Activated CD8-positive, alpha-beta memory T cell treated with anti-CD3 and anti-CD28 coated beads, Interleukin-2, amount 10 ng/mL, durations not matched to agents 7 days and 5 days (primary cell): Measurements from ENCODE around the gene FCHSD1. TPM values are rescaled to one million over a fixed set of nuclear protein-coding genes. Genes with fewer than 3 reads are reported as not detected.

Experiments used
- ATAC-seq: fragments of 150-1000 bp; cut with Tn5 transposase; one replicate; pipeline ENCODE4 v1.10.0; 2021; ENCODE audit warnings: moderate library complexity
- CTCF ChIA-PET: fragments of 350-600 bp; sonication (Branson Sonifier 250); formaldehyde crosslinking; loops from one replicate; lab custom pipeline; 2021; ENCODE audit warnings: antibody characterized with exemption; lab: Charles Lee
- DNase-seq: peaks from one replicate; pipeline ENCODE4 v3.0.0-alpha.2; 2020
- H3K27ac Mint-ChIP-seq: one replicate; pipeline ENCODE4 v1.8.0; 2021; ENCODE audit warnings: mild to moderate bottlenecking, mixed read lengths
- H3K27me3 Mint-ChIP-seq: one replicate; pipeline ENCODE4 v1.8.0; 2021; ENCODE audit warnings: mixed read lengths
- H3K36me3 Mint-ChIP-seq: one replicate; pipeline ENCODE4 v1.8.0; 2021; ENCODE audit warnings: mild to moderate bottlenecking, mixed read lengths
- H3K4me1 Mint-ChIP-seq: one replicate; pipeline ENCODE4 v1.8.0; 2021; ENCODE audit warnings: mixed read lengths
- H3K4me3 Mint-ChIP-seq: one replicate; pipeline ENCODE4 v1.8.0; 2021; ENCODE audit warnings: mild to moderate bottlenecking, moderate library complexity, mixed read lengths
- H3K9me3 Mint-ChIP-seq: one replicate; pipeline ENCODE4 v1.8.0; 2022; ENCODE audit warnings: low read depth, mixed read lengths
- total RNA-seq, 2 experiments: library from RNA; stranded (reverse); gene quantifications; one replicate each; pipeline ENCODE4 v1.2.3, GENCODE V29; 2021

Gene FCHSD1
- total RNA-seq, 2 experiments from 2014 or later: 46.5 to 64.1 TPM

- CTCF ChIA-PET: interaction anchor here (0.7 to 5.0 kb wide), 8 partner anchors 15 to 273 kb away, joined by 3 to 39 read pairs (median 4); no protein-coding TSS in a partner anchor
- Mint-ChIP-seq H3K36me3 (no peaks in the 10 kb centered on the region), H3K27ac (no peak overlapping the region), H3K4me1 (peaks cover 2% of the 10 kb centered on the region), H3K4me3 (no peak overlapping the region), H3K9me3 (no peaks in the 10 kb centered on the region), H3K27me3 (no peaks in the 10 kb centered on the region)
- DNase-seq (no peak), ATAC-seq (no peak)
Measured at GRCh38 chr5:141668601-141669265, 17.5 kb upstream of the FCHSD1 start.

GRCh38 chr5:141665995-141666940 lies 15.1 kb upstream of the FCHSD1 start:
- H3K27me3 Mint-ChIP-seq: no peaks in the 10 kb centered on the region
- H3K4me3 Mint-ChIP-seq: no peak overlapping the region
- H3K4me1 Mint-ChIP-seq: peaks cover 2% of the 10 kb centered on the region
- CTCF ChIA-PET: interaction anchor here (0.7 to 5.0 kb wide), 9 partner anchors 10 to 338 kb away, joined by 3 to 49 read pairs (median 9); partner anchors contain the start of genes ARAP3, HDAC3, PCDH1 and RELL2
- no peaks in the 10 kb centered on the region for H3K9me3 Mint-ChIP-seq
- no peaks in the 10 kb centered on the region for H3K36me3 Mint-ChIP-seq
- H3K27ac Mint-ChIP-seq: no peak overlapping the region
- ATAC-seq (no peak), DNase-seq (no peak)

GRCh38 chr5:141664733-141665461 lies 13.7 kb upstream of the FCHSD1 start:
- Mint-ChIP-seq H3K36me3 (no peaks in the 10 kb centered on the region), H3K9me3 (no peaks in the 10 kb centered on the region), H3K27me3 (no peaks in the 10 kb centered on the region), H3K4me3 (no peak overlapping the region), H3K27ac (no peak overlapping the region), H3K4me1 (peaks cover 2% of the 10 kb centered on the region)
- peak; percentile 93 for ATAC-seq
- CTCF ChIA-PET: interaction anchor here (0.6 to 5.0 kb wide), 29 partner anchors 9 to 305 kb away, joined by 3 to 49 read pairs (median 5); partner anchors contain the start of genes ARAP3, DELE1, FCHSD1 and HDAC3
- peak; percentile 81 for DNase-seq

GRCh38 chr5:141663506-141663905 lies 12.3 kb upstream of the FCHSD1 start:
- Mint-ChIP-seq H3K4me3 (no peak overlapping the region), H3K9me3 (no peaks in the 10 kb centered on the region), H3K4me1 (peaks cover 2% of the 10 kb centered on the region)

GRCh38 chr5:141662028-141662427 lies 10.8 kb upstream of the FCHSD1 start:
- CTCF ChIA-PET: interaction anchor here (1.1 to 1.5 kb wide), 2 partner anchors 8 to 9 kb away, joined by 3 to 5 read pairs; no protein-coding TSS in a partner anchor
- no peak overlapping the region for H3K4me3 Mint-ChIP-seq
- H3K9me3 Mint-ChIP-seq: no peaks in the 10 kb centered on the region
- H3K36me3 Mint-ChIP-seq: peaks cover 2% of the 10 kb centered on the region
- DNase-seq (no peak), ATAC-seq (no peak)
- no peak overlapping the region for H3K27ac Mint-ChIP-seq
- peaks cover 2% of the 10 kb centered on the region for H3K4me1 Mint-ChIP-seq
- no peaks in the 10 kb centered on the region for H3K27me3 Mint-ChIP-seq

More at GRCh38 chr5:141663506-141663905, 12.3 kb upstream of the FCHSD1 start:
- no peaks in the 10 kb centered on the region for H3K36me3 Mint-ChIP-seq
- ATAC-seq (no peak), DNase-seq (no peak)
- H3K27me3 Mint-ChIP-seq: no peaks in the 10 kb centered on the region
- CTCF ChIA-PET: interaction anchor here (1.0 to 5.0 kb wide), 7 partner anchors 10 to 217 kb away, joined by 3 to 49 read pairs (median 5); partner anchors contain the start of genes FCHSD1 and PCDH1
- H3K27ac Mint-ChIP-seq: no peak overlapping the region

- no peak overlapping the region for H3K27ac Mint-ChIP-seq
- CTCF ChIA-PET: interaction anchor here (0.8 to 1.3 kb wide), 4 partner anchors 25 to 221 kb away, joined by 3 to 5 read pairs (median 4); partner anchors contain the start of genes DIAPH1 and PCDH1
- peaks cover 3% of the 10 kb centered on the region for H3K36me3 Mint-ChIP-seq
- H3K4me3 Mint-ChIP-seq: no peak overlapping the region
- no peaks in the 10 kb centered on the region for H3K4me1 Mint-ChIP-seq
- ATAC-seq (peak; percentile 51), DNase-seq (no peak)
- no peaks in the 10 kb centered on the region for H3K27me3 Mint-ChIP-seq
- no peaks in the 10 kb centered on the region for H3K9me3 Mint-ChIP-seq
Measured at GRCh38 chr5:141657937-141658545, 6.8 kb upstream of the FCHSD1 start.

- no peak for DNase-seq
- ATAC-seq: no peak
- H3K27ac Mint-ChIP-seq: no peak overlapping the region
- H3K4me3 Mint-ChIP-seq: no peak overlapping the region
- H3K36me3 Mint-ChIP-seq: peaks cover 3% of the 10 kb centered on the region
- CTCF ChIA-PET: interaction anchor here (0.8 to 1.3 kb wide), 4 partner anchors 26 to 221 kb away, joined by 3 to 5 read pairs (median 4); partner anchors contain the start of genes DIAPH1 and PCDH1
- no peaks in the 10 kb centered on the region for H3K27me3 Mint-ChIP-seq
- peaks cover 4% of the 10 kb centered on the region for H3K4me1 Mint-ChIP-seq
- H3K9me3 Mint-ChIP-seq: no peaks in the 10 kb centered on the region
Measured at GRCh38 chr5:141657404-141657803, 6.2 kb upstream of the FCHSD1 start.

- H3K27me3 Mint-ChIP-seq: no peaks in the 10 kb centered on the region
- no peaks in the 10 kb centered on the region for H3K9me3 Mint-ChIP-seq
- DNase-seq (no peak), ATAC-seq (no peak)
- CTCF ChIA-PET: interaction anchor here (0.8 kb wide), 1 partner anchor 9 kb away, joined by 3 read pairs; no protein-coding TSS in a partner anchor
- no peak overlapping the region for H3K4me3 Mint-ChIP-seq
- H3K4me1 Mint-ChIP-seq: peaks cover 12% of the 10 kb centered on the region
- H3K36me3 Mint-ChIP-seq: peaks cover 3% of the 10 kb centered on the region
- H3K27ac Mint-ChIP-seq: no peak overlapping the region
Measured at GRCh38 chr5:141656396-141656795, 5.2 kb upstream of the FCHSD1 start.

GRCh38 chr5:141655020-141655419 lies 3.8 kb upstream of the FCHSD1 start:
- H3K36me3 Mint-ChIP-seq: peaks cover 3% of the 10 kb centered on the region
- no peaks in the 10 kb centered on the region for H3K27me3 Mint-ChIP-seq
- H3K9me3 Mint-ChIP-seq: no peaks in the 10 kb centered on the region
- ATAC-seq (no peak), DNase-seq (no peak)
- CTCF ChIA-PET: interaction anchor here (0.7 to 1.3 kb wide), 2 partner anchors 10 to 25 kb away, joined by 3 to 6 read pairs; no protein-coding TSS in a partner anchor
- peaks cover 19% of the 10 kb centered on the region for H3K4me1 Mint-ChIP-seq
- no peak overlapping the region for H3K4me3 Mint-ChIP-seq
- H3K27ac Mint-ChIP-seq: no peak overlapping the region

- no peak overlapping the region for H3K27ac Mint-ChIP-seq
- no peak overlapping the region for H3K4me3 Mint-ChIP-seq
- H3K27me3 Mint-ChIP-seq: no peaks in the 10 kb centered on the region
- ATAC-seq (no peak), DNase-seq (no peak)
- H3K4me1 Mint-ChIP-seq: peaks cover 22% of the 10 kb centered on the region
- H3K9me3 Mint-ChIP-seq: no peaks in the 10 kb centered on the region
- CTCF ChIA-PET: interaction anchor here (0.7 to 1.3 kb wide), 6 partner anchors 10 to 284 kb away, joined by 3 to 6 read pairs (median 4); partner anchors contain the start of genes PCDH1 and PCDHGB3
- H3K36me3 Mint-ChIP-seq: peaks cover 3% of the 10 kb centered on the region
Measured at GRCh38 chr5:141654298-141654697, 3.1 kb upstream of the FCHSD1 start.

GRCh38 chr5:141651728-141652105 lies 499 bp upstream of the FCHSD1 start:
- DNase-seq: no peak
- H3K36me3 Mint-ChIP-seq: peaks cover 2% of the 10 kb centered on the region
- CTCF ChIA-PET: interaction anchor here (0.9 to 3.1 kb wide), 16 partner anchors 10 to 317 kb away, joined by 3 to 18 read pairs (median 6); partner anchors contain the start of genes DIAPH1, HDAC3, PCDH1 and RELL2
- no peaks in the 10 kb centered on the region for H3K27me3 Mint-ChIP-seq
- no peaks in the 10 kb centered on the region for H3K9me3 Mint-ChIP-seq
- ATAC-seq: no peak
- H3K27ac Mint-ChIP-seq: peak overlapping the region; percentile 69
- peaks cover 27% of the 10 kb centered on the region for H3K4me1 Mint-ChIP-seq
- peak overlapping the region; percentile 93 for H3K4me3 Mint-ChIP-seq

GRCh38 chr5:141649972-141650371 lies 1.2 kb downstream of the FCHSD1 start:
- DNase-seq (no peak), ATAC-seq (no peak)
- no peaks in the 10 kb centered on the region for H3K27me3 Mint-ChIP-seq
- peaks cover 27% of the 10 kb centered on the region for H3K4me1 Mint-ChIP-seq
- CTCF ChIA-PET: interaction anchor here (0.7 to 2.4 kb wide), 2 partner anchors 29 to 43 kb away, joined by 3 to 18 read pairs; no protein-coding TSS in a partner anchor
- H3K9me3 Mint-ChIP-seq: no peaks in the 10 kb centered on the region
- H3K4me3 Mint-ChIP-seq: peak overlapping the region; percentile 43
- H3K27ac Mint-ChIP-seq: peak overlapping the region; percentile 30
- peaks cover 7% of the 10 kb centered on the region for H3K36me3 Mint-ChIP-seq
